GM19395 (cell line): ENCODE results near the gene MYO9B.
A peak's percentile ranks its signal among the peaks of the same experiment; 100 is the strongest.

Source experiments
- ATAC-seq: cut with Tn5 transposase; IDR thresholded peaks from one replicate; pipeline ENCODE4 v1.9.1; 2021; ENCODE audit warnings: mild to moderate bottlenecking, moderate library complexity; ENCODE audit not compliant: unreplicated experiment

Gene MYO9B, protein sequence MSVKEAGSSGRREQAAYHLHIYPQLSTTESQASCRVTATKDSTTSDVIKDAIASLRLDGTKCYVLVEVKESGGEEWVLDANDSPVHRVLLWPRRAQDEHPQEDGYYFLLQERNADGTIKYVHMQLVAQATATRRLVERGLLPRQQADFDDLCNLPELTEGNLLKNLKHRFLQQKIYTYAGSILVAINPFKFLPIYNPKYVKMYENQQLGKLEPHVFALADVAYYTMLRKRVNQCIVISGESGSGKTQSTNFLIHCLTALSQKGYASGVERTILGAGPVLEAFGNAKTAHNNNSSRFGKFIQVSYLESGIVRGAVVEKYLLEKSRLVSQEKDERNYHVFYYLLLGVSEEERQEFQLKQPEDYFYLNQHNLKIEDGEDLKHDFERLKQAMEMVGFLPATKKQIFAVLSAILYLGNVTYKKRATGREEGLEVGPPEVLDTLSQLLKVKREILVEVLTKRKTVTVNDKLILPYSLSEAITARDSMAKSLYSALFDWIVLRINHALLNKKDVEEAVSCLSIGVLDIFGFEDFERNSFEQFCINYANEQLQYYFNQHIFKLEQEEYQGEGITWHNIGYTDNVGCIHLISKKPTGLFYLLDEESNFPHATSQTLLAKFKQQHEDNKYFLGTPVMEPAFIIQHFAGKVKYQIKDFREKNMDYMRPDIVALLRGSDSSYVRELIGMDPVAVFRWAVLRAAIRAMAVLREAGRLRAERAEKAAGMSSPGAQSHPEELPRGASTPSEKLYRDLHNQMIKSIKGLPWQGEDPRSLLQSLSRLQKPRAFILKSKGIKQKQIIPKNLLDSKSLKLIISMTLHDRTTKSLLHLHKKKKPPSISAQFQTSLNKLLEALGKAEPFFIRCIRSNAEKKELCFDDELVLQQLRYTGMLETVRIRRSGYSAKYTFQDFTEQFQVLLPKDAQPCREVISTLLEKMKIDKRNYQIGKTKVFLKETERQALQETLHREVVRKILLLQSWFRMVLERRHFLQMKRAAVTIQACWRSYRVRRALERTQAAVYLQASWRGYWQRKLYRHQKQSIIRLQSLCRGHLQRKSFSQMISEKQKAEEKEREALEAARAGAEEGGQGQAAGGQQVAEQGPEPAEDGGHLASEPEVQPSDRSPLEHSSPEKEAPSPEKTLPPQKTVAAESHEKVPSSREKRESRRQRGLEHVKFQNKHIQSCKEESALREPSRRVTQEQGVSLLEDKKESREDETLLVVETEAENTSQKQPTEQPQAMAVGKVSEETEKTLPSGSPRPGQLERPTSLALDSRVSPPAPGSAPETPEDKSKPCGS (N-terminal part only)

DNA sequence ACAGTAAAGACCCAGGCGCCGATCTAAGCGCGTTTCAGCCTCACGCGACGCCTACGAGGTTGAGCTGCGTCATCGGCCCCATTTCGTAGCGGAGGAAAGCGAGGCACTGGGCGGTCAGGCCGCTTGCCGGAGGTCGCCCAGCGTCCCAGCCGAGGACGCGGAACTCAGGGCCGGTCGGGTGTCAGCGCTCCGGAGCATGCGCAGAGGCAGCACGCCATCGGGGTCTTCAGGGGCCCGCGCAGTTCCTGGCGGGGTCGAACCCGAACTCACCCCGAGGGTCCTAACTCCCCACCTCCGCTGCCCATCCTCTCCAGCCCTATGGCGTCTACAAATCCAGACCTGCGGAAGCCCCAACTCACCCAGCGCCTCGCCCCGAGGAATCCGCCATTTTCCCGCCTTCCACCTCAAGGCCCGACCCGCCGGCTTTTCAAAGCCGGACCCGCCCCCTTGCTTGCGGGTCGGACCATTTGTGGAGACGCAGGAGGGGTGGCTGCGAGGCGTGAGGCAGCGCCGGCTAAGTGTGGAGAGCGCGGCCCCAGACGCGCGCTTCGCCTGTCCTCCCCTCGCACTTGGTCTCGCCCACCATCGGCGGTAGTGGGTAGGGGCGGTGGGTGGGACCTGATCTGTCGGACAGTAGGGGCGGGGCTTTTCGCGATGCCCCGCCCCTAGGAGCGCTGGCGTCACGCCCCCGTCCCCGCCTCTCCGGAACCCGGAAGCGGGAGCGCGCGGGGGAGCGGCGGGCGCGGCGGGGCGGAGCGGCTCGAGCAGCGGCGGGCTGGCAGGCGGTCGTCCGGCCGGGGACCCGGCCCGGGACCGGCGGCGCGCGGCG lies at the start of gene MYO9B, which contains the start of gene HAUS8:
Gene MYO9B, plus strand, starts transcription at position 743 of the 829 bp plus-strand sequence. CDS start 25,941 bp downstream, outside the sequence.
Gene HAUS8, minus strand, starts transcription at position 418 of the 829 bp plus-strand sequence. Its CDS starts 30 bp downstream, at position 388.
- ATAC-seq, result peak; percentile 73

DNA sequence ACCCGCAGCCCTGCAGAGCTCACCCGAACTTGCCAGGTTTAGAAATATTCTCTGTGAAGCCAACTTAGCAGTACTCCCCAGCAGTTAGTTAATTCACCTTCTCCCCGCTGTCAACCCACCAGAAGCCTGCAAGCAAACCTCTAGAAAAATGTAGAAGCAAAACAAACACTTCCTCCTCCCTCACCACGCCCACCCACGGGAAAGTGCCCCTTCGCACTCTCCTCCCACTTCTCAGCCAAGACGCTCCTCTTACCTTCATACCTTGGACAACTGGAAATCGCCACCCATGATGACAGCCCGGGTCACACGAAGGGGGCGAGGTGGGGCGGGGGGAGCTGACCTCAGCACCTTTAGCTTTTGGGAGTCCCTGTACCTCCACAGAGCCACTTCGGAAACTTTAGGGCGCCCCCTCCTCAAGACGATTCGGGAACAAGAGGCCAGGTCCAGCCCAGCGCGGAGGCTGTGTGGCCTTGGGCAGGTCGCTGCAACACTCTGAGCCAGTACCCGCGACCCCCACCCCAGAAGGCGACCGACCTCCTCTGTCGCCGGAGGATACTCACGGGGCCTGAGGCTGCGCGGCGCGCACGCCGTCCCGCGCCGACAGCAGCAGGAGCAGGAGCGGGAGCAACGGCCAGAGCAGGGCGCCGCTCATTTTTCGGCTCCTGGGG lies 49.5 kb upstream of the MYO9B start:
- ATAC-seq, result no peak

DNA sequence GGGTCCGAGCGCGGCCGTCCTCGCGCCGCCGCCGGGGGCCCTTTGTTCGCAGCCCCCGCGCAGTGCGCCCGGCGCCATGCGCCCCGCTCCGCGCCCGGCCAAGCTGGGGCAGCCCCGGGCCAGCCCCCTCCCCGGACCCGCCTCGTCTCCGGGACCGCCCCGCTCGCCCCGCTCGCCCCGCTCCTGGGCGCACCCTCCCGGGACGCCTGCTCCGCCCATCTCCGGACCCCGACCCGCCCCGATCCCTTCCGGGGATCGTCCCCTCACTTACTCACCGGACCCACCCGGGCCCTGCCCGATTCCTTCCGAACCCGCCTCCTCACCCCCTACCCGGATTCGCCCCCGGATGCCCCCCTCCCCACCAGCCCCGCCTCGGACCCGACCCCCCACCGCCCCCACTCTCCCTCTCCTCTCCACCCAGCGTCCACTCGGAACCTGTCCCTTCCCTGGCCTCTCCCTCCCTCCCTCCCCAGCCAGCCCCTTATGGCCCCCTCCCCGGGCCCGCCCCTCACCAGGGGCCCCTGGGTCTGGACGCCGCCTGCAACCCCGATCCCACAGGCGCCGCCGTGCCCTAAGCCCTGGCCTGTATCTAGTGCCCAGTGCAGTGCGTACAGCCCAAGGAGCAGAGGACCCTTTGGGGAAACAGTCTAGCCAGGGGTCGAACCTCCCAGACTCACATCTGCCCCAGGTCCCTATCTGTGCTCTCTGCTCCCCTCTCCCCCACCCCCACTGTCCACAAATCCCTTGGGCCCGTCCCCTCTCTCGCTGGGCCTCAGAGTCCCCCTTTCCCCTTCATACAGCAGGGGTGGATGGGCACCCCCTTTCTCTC lies 48.7 kb upstream of the MYO9B start, which contains the start of gene CPAMD8:
Gene CPAMD8, minus strand, starts transcription at position 105 of the 829 bp plus-strand sequence. CDS start 168 bp downstream, outside the sequence.
- ATAC-seq, result no peak

DNA sequence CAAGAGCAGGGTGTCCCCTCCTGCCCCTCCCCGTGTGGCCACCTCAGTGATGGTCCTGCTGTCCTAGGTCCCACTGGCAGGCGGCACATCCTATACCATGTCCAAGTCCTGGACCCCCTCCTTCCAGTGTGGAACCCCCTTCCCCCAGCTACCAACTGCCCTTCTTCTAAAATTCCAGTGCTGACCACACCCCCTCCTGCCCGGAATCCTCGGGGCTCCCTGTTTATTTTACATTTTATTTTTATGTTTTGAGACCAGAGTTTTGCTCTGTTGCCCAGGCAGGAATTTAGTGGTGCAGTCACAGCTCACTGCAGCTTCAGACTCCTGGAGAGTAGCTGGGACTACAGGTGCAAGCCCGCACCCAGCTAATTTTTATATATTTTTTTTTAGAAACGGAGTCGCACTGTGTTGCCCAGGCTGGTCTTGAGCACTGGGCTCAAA lies 48.0 kb upstream of the MYO9B start:
- ATAC-seq, result no peak

DNA sequence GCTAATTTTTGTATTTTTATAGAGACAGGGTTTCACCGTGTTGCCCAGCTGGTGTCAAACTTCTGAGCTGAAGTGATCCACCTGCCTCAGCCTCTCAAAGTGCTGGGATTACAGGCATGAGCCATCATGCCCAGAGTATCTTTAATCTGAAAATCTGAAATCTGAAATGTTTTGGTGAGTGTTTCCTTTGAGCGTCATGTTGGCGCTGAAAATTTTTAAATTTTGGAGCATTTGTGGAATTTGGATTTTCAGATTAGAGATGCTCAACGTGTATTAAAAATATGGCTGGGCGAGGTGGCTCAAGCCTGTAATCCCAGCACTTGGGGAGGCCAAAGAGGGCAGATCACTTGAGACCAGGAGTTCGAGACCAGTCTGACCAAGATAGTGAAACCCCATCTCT lies 43.8 kb upstream of the MYO9B start:
- no peak for ATAC-seq

DNA sequence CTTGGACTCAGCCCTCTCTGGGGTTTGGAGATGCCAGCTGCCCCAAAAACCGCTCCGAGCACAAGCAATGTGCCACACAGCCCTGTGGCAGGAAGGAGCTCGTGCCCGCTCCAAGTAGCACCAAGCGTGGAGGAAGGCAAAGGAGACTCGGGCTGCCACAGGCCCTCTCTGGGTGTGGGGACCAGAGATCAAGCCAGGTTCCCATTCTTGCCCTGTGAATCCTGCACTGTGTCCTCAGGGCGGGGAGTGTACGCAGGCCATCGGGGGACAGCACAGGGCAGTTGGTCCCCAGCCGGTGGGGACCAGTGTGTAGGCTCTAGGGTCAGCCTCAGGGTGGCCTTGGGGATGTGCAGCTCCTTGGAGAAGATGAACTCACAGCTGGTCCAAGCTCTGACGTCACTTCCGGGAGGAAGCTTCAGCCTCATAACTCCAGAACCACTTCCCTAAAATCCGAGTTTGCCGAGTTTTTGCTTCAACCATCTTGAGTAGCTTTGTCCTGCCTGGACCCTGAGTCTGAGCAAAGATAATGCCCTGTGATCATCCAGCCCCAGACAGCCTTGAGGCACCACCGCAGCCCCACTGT lies 39.6 kb upstream of the MYO9B start:
- no peak for ATAC-seq

DNA sequence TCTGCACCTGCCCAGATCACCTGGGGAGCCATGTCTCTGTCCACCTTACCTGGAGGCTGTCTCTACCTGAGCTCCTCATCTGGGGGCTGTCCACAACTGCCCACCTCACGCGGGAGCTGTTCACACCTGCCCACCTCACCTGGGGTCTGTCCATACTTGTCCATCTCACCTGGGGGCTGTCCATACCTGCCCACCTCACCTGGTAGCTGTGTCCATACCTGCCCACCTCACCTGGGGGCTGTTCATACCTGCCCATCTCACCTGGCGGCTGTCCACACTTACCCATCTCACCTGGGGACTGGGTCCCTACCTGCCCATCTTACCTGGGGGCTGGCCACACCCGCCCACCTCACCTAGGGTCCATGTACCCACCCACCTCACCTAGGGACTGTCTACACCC lies 38.9 kb upstream of the MYO9B start:
- no peak for ATAC-seq

DNA sequence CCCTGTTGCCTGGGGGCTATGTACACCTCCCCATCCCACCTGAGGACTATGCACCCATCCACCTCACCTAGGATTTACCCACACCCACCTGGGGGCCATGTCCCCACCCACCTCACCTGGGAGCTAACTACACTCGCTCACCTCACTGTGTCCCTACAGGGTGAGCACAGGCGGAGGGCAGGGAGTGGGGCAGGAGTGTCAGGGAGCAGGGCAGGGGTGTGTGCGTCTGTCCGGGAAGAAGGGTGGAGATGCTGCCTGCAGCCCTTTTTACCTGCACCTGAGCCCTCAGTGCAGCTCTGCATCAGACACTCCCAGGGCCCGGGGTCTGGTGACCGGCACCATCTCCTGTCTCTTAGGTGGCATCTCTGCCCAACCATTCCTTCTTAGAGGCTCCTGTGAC lies 38.4 kb upstream of the MYO9B start:
- ATAC-seq, result no peak

DNA sequence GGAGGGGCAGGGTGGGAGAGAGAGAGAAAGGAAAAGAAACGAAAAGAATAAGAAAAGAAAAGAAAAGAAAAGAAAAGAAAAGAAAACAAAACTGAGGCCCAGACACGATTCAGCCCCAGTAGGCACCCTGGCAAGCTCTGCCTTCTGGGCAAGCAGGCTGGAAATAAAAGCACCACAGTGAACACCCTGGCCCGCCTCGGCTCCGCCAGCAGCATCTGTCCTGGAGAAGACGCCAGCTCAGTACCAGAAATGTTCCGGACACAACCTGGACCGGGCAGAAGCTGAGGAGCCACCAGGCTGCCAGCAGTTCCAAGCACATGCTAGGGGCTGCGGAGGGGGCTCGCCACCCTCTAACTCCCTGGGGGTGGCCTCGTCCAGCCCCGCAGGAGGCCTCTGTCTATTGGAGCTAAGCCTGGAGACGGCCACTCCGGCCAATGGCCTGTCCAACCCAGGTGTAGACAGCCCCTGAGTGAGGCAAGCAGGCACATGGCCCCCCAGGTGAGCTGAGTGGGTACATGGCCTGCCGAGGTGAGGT lies 37.5 kb upstream of the MYO9B start:
- no peak for ATAC-seq

DNA sequence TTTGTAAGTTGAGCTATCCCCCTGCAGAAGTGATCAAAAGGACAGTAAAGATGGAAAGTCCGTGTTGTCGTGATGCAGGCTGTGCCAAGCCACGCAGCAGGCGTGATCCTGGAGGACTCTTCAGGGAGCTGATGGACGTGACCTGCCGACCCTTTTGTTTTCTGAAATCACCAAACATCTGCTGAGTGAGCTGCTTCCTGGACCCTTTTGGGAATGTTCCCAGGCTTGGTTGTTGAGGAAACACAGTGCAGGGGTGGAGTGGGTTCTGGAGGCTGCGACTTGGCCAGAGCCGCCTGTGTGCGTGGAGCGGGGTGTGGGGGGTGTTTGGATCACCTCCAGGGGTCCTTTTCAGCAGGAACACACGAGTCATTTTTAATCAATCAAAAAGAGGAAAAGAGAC lies 33.6 kb upstream of the MYO9B start:
- no peak for ATAC-seq

DNA sequence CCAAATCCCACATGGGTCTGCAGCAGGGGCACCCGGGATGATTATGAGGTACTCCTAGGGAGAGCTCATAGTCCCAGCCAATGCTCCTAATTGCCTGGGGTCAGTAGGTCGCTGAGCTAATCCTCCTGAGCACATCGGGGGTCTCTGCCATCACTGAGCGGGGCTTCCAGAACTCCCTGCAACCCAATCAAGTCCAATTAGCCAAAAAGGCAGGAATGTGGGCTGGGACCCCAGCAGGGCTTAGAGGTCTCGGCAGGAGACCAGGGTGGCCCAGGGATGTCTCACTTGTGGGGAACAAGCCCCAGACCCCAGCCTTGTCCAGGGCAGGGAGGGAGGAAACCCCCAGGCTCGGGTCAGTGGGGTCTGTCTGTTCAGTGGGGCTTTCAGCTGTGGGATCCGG lies 31.8 kb upstream of the MYO9B start:
- no peak for ATAC-seq

DNA sequence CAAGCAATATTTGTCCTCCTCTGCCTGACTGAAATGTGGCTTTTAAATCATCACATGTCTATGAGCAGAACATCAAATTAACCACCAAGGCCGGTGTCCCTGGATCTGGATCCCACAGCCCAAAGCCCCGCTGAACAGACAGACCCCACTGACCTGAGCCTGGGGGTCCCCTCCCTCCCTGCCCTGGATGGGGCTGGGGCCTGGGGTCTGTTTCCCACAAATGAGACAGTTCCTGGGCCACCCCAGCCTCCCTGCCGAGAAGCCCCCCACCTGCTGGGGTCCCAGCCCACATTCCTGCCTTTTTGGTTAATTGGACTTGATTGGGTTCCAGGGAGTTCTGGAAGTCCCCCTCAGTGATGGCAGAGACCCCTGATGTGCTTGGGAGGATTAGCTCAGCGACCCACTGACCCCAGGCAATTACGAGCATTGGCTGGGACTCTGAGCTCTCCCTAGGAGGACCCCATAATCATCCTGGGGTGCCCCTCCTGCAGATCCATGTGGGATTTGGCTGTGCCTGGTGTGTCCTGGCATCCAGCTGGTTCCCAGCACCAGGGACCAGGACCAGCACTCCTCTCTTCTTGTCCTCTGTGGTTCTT lies 29.6 kb upstream of the MYO9B start:
- no peak for ATAC-seq

DNA sequence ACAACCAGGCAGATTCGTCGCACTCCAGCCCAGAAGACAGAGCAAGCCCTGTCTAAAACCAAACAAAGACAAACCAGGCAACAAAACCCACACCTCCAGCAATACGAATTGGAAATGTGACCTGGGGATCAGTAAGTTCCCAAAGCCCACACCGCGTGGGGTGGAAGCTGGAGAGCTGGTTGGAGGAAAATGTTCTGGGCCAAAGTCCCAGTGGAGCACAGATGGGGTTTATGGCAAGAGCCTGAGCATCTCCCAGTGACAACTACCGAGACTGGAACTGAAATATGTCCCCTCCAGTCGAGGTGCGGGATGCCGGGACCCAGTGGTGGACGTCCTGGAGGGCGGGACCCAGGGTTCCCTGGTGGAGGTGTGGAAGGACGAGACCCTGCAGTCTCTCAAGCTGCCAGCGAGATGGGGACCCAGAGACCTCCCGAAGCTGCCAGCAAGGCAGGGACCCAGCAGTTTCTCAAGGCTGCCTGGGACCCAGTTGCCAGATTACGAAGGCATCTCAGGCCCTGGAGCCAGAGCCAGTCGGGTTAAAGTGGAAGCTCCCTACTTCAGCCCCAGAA lies 26.6 kb upstream of the MYO9B start:
- no peak for ATAC-seq

DNA sequence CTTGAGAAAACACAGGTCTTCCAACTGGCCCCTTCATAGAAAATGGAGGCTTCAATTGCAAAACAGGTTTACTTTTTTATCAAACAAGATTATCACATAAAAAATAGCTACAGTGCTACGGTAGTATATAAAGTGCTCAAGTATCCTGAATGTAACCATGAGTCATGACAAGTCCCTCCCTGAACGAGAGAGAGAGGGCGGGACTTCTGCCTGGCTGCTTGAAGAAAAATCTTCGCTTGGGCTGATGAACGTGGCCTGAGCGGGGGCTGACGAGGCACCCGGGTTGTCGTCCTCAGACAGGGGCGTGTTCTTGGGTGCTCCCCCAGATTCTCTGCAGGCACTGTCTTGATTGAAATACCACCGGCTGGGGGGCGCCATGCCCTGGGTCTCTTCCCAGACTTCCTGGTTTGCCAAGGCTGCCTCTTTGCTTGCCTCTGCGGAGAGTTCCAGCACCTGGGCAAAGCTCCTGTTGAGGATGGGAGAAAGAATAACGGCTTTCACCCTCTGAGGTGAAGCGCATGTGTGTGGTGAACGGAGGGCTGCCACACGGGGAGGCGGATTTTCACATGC lies 25.8 kb upstream of the MYO9B start:
- ATAC-seq, result no peak

DNA sequence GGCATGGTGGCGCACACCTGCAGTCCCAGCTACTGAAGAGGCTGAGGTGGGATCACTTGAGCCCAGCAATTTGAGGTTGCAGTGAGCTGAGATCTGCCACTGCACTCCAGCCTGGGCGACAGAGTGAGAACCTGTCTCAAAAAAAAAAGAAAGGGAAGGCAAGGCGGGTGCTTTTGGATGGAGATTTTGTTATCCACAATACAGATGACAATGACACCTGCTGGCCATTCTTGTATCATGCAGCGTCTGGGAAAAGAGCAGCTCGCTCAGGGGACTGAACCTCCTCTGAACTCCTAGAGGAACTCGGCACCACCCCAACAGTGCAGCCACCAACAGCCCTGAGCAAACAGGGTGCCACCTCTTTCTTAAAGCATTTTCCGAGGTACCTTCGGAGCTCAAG lies 23.1 kb upstream of the MYO9B start:
- ATAC-seq, result no peak

DNA sequence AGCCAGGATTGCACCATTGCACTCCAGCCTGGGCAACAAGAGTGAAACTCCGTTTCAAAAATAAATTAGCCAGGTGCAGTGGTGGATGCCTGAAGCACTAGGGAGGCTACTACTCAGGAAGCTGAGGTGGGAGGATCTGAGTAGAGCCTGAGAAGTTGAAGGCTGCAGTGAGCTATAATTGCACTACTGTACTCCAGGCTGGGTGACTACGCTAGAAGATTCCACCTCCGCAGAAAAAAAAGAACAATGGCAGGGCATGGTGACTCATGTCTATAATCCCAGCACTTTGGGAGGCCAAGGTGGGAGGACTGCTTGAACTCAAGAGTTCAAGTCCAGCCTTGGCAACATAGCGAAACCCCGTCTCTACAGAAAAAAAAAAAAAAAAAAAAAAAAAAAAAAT lies 20.8 kb upstream of the MYO9B start:
- no peak for ATAC-seq

DNA sequence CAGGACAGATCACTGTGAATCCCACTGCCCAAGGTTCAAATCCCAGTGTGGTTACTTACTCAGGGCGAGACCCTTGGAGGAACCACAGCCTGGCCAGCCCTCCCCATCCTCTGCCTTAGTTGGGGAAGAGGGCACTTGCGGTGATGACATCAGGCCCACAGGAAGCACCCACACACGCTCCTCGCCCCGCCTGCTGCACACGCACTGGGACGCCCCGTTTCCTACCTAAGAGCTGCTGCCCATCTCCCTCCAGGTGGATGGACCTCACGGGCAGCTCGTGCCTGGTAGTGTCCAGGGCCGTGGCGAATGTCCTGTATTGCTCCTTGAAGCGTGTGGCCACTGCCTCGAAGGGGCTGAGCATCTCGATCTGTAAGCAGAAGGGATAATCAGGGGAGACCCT lies 19.9 kb upstream of the MYO9B start:
- no peak for ATAC-seq
